ENCODE data around the gene CAMK2B. TPM values are rescaled to one million over a fixed set of nuclear protein-coding genes. Genes with fewer than 3 reads are reported as not detected.

The CAMK2B gene
- polyA plus RNA-seq, 1 donor (not counting 4 experiments of a cell fraction or from before 2014, with no cell fraction given), result 0.25 TPM

GRCh38 chr7:44240376-44240775 lies 85.0 kb downstream of the CAMK2B start:
- Histone ChIP-seq H3K79me2 (ENCODE audit: control insufficient read depth, insufficient read depth, low read length) (no peaks in the 10 kb centered on the region), H3K9me3 (ENCODE audit: control insufficient read depth, low read depth, low read length) (no peaks in the 10 kb centered on the region), H3K4me3 (ENCODE audit: control insufficient read depth in 2 of 3, extremely low read depth in 1 of 3, insufficient read depth in 2 of 3, low read depth in 1 of 3, low read length in 3 of 3) (no peak overlapping the region), H2AFZ (ENCODE audit: control insufficient read depth, low read length) (no peak overlapping the region), H3K9me1 (ENCODE audit: control insufficient read depth, extremely low read depth, insufficient read depth, low read length) (no peaks in the 10 kb centered on the region), H3K4me1 (ENCODE audit: control insufficient read depth, extremely low read depth, insufficient read depth, low read length) (peaks cover 3% of the 10 kb centered on the region), H4K20me1 (ENCODE audit: control insufficient read depth, extremely low read depth, insufficient read depth, low read length) (no peaks in the 10 kb centered on the region), H3K9ac (ENCODE audit: control insufficient read depth, extremely low read depth, insufficient read depth, low read length) (no peak overlapping the region), H3K27me3 (ENCODE audit: control insufficient read depth, extremely low read depth, insufficient read depth, low read length) (no peaks in the 10 kb centered on the region), H3K27ac (ENCODE audit: control insufficient read depth, insufficient read depth, low read length) (no peak overlapping the region), H3K4me2 (ENCODE audit: control insufficient read depth, extremely low read depth, insufficient read depth, low read depth, low read length) (no peak overlapping the region), H3K36me3 (ENCODE audit: control insufficient read depth in 2 of 2, extremely low read depth in 1 of 2, insufficient read depth in 2 of 2, low read length in 2 of 2) (no peaks in the 10 kb centered on the region)
- no peak for DNase-seq (ENCODE audit: low read depth, low spot score)
- dilution Hi-C loops (cut with MboI; ENCODE audit: extremely low pct_ligation_motif_present, low sequenced_read_pairs), result no loop called here
- TF ChIP-seq, protein P1, sequence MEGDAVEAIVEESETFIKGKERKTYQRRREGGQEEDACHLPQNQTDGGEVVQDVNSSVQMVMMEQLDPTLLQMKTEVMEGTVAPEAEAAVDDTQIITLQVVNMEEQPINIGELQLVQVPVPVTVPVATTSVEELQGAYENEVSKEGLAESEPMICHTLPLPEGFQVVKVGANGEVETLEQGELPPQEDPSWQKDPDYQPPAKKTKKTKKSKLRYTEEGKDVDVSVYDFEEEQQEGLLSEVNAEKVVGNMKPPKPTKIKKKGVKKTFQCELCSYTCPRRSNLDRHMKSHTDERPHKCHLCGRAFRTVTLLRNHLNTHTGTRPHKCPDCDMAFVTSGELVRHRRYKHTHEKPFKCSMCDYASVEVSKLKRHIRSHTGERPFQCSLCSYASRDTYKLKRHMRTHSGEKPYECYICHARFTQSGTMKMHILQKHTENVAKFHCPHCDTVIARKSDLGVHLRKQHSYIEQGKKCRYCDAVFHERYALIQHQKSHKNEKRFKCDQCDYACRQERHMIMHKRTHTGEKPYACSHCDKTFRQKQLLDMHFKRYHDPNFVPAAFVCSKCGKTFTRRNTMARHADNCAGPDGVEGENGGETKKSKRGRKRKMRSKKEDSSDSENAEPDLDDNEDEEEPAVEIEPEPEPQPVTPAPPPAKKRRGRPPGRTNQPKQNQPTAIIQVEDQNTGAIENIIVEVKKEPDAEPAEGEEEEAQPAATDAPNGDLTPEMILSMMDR (optimal IDR thresholded peaks at IDR 0.05 in 1 of 3, IDR thresholded peaks at IDR 0.05 in 1 of 3, conservative IDR thresholded peaks at IDR 0.05 in 1 of 3; ENCODE audit: extremely low read depth in 1 of 3, insufficient read depth in 2 of 3, low read length in 3 of 3), result no peak
- no peak for TF ChIP-seq EZH2 (IDR thresholded peaks at IDR 0.05; ENCODE audit: low read length)
- no peak for FAIRE-seq

GRCh38 chr7:44239361-44239760 lies 86.0 kb downstream of the CAMK2B start:
- Histone ChIP-seq H4K20me1 (ENCODE audit: control insufficient read depth, extremely low read depth, insufficient read depth, low read length) (no peaks in the 10 kb centered on the region), H3K4me1 (ENCODE audit: control insufficient read depth, extremely low read depth, insufficient read depth, low read length) (peaks cover 3% of the 10 kb centered on the region), H3K36me3 (ENCODE audit: control insufficient read depth in 2 of 2, extremely low read depth in 1 of 2, insufficient read depth in 2 of 2, low read length in 2 of 2) (no peaks in the 10 kb centered on the region), H3K27ac (ENCODE audit: control insufficient read depth, insufficient read depth, low read length) (no peak overlapping the region), H3K9ac (ENCODE audit: control insufficient read depth, extremely low read depth, insufficient read depth, low read length) (no peak overlapping the region), H3K79me2 (ENCODE audit: control insufficient read depth, insufficient read depth, low read length) (no peaks in the 10 kb centered on the region), H3K4me2 (ENCODE audit: control insufficient read depth, extremely low read depth, insufficient read depth, low read depth, low read length) (no peak overlapping the region), H3K9me1 (ENCODE audit: control insufficient read depth, extremely low read depth, insufficient read depth, low read length) (no peaks in the 10 kb centered on the region), H2AFZ (ENCODE audit: control insufficient read depth, low read length) (no peak overlapping the region), H3K27me3 (ENCODE audit: control insufficient read depth, extremely low read depth, insufficient read depth, low read length) (no peaks in the 10 kb centered on the region), H3K4me3 (ENCODE audit: control insufficient read depth in 2 of 3, extremely low read depth in 1 of 3, insufficient read depth in 2 of 3, low read depth in 1 of 3, low read length in 3 of 3) (no peak overlapping the region), H3K9me3 (ENCODE audit: control insufficient read depth, low read depth, low read length) (no peaks in the 10 kb centered on the region)
- no peak for FAIRE-seq
- TF ChIP-seq, protein P1 (optimal IDR thresholded peaks at IDR 0.05 in 1 of 3, IDR thresholded peaks at IDR 0.05 in 1 of 3, conservative IDR thresholded peaks at IDR 0.05 in 1 of 3; ENCODE audit: extremely low read depth in 1 of 3, insufficient read depth in 2 of 3, low read length in 3 of 3), result no peak
- no peak for TF ChIP-seq EZH2 (IDR thresholded peaks at IDR 0.05; ENCODE audit: low read length)
- dilution Hi-C loops (cut with MboI; ENCODE audit: extremely low pct_ligation_motif_present, low sequenced_read_pairs), result no loop called here
- no peak for DNase-seq (ENCODE audit: low read depth, low spot score)
